ENCODE data around the gene DOCK1.

Gene DOCK1

DNA sequence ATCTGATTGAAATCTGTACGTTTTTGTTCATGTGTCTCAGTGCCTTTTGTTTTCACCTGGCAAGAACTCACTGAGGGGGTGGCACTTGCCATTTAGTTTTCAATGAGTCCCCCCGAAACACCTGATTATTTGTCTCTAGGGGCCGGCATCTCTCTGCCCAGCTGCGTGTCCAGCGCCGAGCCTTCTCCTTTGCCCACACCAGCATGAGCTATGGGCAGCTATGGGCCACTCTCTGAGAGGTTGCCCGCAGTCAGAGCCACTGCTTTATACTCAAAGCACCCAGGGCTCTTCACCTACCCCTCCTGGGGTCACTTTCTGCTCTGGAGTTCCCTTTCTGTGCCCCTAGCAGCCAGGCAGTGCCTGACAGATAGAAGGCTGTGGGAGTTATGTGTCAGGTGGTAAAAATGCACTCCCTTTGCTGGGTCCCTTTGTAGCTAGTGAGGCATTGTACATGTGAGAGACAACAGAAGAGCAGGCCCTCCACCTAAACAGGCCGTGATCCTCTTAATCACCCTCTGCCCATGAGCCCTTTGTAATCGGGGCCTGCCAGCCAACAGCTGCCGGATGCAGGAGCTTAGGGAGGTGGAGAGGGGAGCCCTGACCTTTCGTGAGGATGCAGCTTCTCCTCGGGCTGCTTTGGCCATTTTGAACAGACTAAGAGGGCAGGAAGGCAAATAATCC lies 510.8 kb downstream of the DOCK1 start:
- no peak overlapping the region for H3K4me3 ChIP-seq (ENCODE audit: low read depth, low read length)

GRCh38 chr10:127417031-127417430 lies 511.8 kb downstream of the DOCK1 start:
- H3K4me3 ChIP-seq (ENCODE audit: low read depth, low read length) = no peak overlapping the region
- TF ChIP-seq, protein P1, sequence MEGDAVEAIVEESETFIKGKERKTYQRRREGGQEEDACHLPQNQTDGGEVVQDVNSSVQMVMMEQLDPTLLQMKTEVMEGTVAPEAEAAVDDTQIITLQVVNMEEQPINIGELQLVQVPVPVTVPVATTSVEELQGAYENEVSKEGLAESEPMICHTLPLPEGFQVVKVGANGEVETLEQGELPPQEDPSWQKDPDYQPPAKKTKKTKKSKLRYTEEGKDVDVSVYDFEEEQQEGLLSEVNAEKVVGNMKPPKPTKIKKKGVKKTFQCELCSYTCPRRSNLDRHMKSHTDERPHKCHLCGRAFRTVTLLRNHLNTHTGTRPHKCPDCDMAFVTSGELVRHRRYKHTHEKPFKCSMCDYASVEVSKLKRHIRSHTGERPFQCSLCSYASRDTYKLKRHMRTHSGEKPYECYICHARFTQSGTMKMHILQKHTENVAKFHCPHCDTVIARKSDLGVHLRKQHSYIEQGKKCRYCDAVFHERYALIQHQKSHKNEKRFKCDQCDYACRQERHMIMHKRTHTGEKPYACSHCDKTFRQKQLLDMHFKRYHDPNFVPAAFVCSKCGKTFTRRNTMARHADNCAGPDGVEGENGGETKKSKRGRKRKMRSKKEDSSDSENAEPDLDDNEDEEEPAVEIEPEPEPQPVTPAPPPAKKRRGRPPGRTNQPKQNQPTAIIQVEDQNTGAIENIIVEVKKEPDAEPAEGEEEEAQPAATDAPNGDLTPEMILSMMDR (IDR thresholded peaks at IDR 0.05; ENCODE audit: low read depth, low read length) = no peak
- peak overlapping the region; percentile 80 for H3K27ac ChIP-seq
- no peaks in the 10 kb centered on the region for H3K27me3 ChIP-seq (ENCODE audit: insufficient read depth, low read depth, severe bottlenecking)
- no peaks in the 10 kb centered on the region for H3K36me3 ChIP-seq
- no peaks in the 10 kb centered on the region for H3K9me3 ChIP-seq (ENCODE audit: severe bottlenecking)
- DNase-seq = no peak

More for the DNA sequence above, 510.8 kb downstream of the DOCK1 start:
- Histone ChIP-seq H3K9me3 (ENCODE audit: severe bottlenecking) (no peaks in the 10 kb centered on the region), H3K36me3 (no peaks in the 10 kb centered on the region), H3K27me3 (ENCODE audit: insufficient read depth, low read depth, severe bottlenecking) (no peaks in the 10 kb centered on the region), H3K27ac (peak overlapping the region; percentile 80)
- TF ChIP-seq, protein P1 (IDR thresholded peaks at IDR 0.05; ENCODE audit: low read depth, low read length) = no peak
- DNase-seq = peak; percentile 90

- no peak overlapping the region for H3K27ac ChIP-seq
- no peaks in the 10 kb centered on the region for H3K36me3 ChIP-seq
- TF ChIP-seq, protein P1 (IDR thresholded peaks at IDR 0.05; ENCODE audit: low read depth, low read length) = no peak
These were observed 512.6 kb downstream of the DOCK1 start for GRCh38 chr10:127417686-127418401.

DNA sequence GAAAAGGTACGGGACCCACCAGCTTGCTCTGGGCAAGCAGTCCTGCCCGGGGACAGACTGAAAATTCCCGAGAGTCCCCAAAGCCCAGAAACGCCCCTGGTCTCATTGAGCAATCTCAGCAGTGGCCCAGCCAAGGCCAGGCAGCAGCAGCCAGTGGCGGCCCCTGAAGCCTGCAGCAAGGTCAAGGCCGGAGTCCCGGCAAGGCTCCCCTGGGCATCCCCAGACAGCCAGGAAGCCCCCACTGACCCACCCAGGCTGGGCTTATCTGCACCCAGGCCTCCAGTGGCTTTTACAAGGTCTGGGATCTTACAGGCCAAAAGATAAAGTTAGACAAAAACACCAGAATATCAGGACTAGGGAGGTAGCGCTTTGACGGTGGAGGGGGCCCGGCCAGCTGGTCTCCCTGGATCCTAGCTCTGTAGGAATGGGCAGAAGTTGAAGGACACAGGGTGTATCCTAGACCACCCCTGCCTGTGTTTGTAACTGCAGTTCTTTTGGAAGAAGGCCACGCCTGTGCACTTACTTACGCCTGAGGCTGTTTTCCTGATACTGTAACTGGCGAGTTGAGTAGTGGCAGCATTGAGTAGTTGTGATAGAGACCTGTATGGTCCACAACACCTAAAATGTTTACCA lies 513.4 kb downstream of the DOCK1 start:
- Histone ChIP-seq H3K9me3 (ENCODE audit: severe bottlenecking) (no peaks in the 10 kb centered on the region), H3K27me3 (ENCODE audit: insufficient read depth, low read depth, severe bottlenecking) (no peaks in the 10 kb centered on the region), H3K4me3 (ENCODE audit: low read depth, low read length) (no peak overlapping the region), H3K27ac (no peak overlapping the region), H3K36me3 (no peaks in the 10 kb centered on the region)
- no peak for DNase-seq
- TF ChIP-seq, protein P1 (IDR thresholded peaks at IDR 0.05; ENCODE audit: low read depth, low read length) = no peak

More at GRCh38 chr10:127417686-127418401, 512.6 kb downstream of the DOCK1 start:
- Histone ChIP-seq H3K9me3 (ENCODE audit: severe bottlenecking) (no peaks in the 10 kb centered on the region), H3K27me3 (ENCODE audit: insufficient read depth, low read depth, severe bottlenecking) (no peaks in the 10 kb centered on the region), H3K4me3 (ENCODE audit: low read depth, low read length) (no peak overlapping the region)
- no peak for DNase-seq

- H3K9me3 ChIP-seq (ENCODE audit: severe bottlenecking) = no peaks in the 10 kb centered on the region
- no peak overlapping the region for H3K27ac ChIP-seq
- no peaks in the 10 kb centered on the region for H3K27me3 ChIP-seq (ENCODE audit: insufficient read depth, low read depth, severe bottlenecking)
- TF ChIP-seq, protein P1 (IDR thresholded peaks at IDR 0.05; ENCODE audit: low read depth, low read length) = no peak
- DNase-seq = no peak
- no peak overlapping the region for H3K4me3 ChIP-seq (ENCODE audit: low read depth, low read length)
- no peaks in the 10 kb centered on the region for H3K36me3 ChIP-seq
These were observed 515.0 kb downstream of the DOCK1 start for GRCh38 chr10:127420138-127420684.

All from WERI-Rb-1 (cell line).